ENCODE measurements around the gene F10.

- TF ChIP-seq CTCF (conservative IDR thresholded peaks at IDR 0.05; ENCODE audit: low read length), result no peak
- no peak for TF ChIP-seq EZH2phosphoT487 (IDR thresholded peaks at IDR 0.05; ENCODE audit: borderline replicate concordance, low read depth, low read length)
Measured at GRCh38 chr13:113145496-113145895, 22.9 kb downstream of the F10 start.

Data from OCI-LY7 (cell line).